ENCODE measurements around the gene CYSTM1. TPM values are rescaled to one million over a fixed set of nuclear protein-coding genes. Genes with fewer than 3 reads are reported as not detected.

The CYSTM1 gene
- polyA plus RNA-seq, 1 donor from 2014 or later = 21.3 TPM

DNA sequence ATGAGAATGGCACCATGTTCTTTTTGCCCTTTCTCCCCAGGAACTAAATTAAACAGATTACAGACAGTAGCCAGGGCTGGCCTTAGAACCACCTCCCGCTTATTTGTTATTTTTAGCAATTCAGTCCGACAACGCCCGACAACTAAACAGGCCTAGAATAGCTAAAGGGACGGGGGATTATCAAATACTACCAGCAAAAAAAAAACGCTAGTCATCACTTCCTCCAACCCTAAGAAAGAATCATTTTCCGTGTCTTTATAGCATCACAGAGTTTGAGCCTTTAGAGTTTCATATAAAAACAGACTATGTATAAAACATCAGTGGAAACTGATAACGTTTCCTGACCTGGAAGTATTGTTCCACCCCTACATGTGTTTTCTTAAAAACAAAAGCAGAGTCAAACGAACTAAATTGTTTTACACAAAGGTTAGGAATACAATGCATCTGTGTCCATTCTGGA, 92.6 kb downstream of the CYSTM1 start:
- Mint-ChIP-seq H3K4me1 (peaks cover 9 to 24% (median 19%) of the 10 kb centered on the region in 3 donors), H3K4me3 (no peak overlapping the region), H3K27ac (no peak overlapping the region), H3K9me3 (no peaks in the 10 kb centered on the region), H3K27me3 (no peaks in the 10 kb centered on the region), H3K36me3 (peaks cover 2% of the 10 kb centered on the region)

DNA sequence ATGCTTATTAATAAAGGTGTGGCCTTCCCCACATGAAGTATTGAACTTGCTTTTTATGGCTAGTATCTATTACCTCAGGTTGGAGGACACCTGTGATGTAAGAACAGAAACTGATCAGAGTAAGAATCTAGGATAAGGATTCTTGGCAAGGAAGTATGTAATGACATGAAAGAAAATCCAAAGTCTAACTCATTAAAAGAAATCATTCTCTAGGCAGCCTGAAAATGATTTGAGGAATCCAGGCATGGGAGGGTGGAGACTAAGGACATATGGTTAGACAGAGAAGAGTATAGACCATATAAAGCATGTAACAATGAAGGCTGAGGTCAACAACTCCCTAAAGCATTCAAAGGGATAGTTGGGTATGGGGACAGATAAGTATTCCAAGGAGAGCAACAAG, 95.0 kb downstream of the CYSTM1 start:
- H3K27me3 Mint-ChIP-seq = no peaks in the 10 kb centered on the region
- H3K36me3 Mint-ChIP-seq = peaks cover 8% of the 10 kb centered on the region
- no peak overlapping the region for H3K27ac Mint-ChIP-seq
- H3K4me3 Mint-ChIP-seq = no peak overlapping the region
- peaks cover 12 to 24% (median 19%) of the 10 kb centered on the region in 3 donors for H3K4me1 Mint-ChIP-seq
- H3K9me3 Mint-ChIP-seq = no peaks in the 10 kb centered on the region

DNA sequence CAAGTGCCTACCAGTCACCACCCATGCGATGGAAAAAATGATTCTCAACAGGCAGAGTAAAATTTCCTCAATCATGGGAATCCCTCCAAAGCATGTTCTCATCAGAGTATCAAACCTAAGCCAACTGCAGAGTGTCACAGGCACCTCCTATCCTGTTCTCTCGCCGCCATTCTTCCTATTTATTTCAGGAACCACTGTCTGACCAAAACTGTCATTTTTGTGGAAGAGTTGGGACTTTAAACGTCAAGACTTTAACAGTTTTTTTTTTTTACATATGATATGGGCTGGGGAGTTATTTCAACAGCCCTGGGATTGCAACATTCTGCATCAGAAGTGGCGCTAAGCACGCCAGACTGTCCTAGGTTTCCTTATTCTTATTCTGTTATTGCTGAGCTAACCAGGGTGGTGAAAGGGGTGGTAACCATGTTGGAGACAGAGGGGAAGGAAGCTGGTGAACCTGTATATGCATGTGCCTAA, 98.5 kb downstream of the CYSTM1 start:
- Mint-ChIP-seq H3K4me3 (no peak overlapping the region), H3K27me3 (no peaks in the 10 kb centered on the region), H3K9me3 (no peaks in the 10 kb centered on the region), H3K36me3 (peaks cover 11% of the 10 kb centered on the region), H3K27ac (peak overlapping the region in 1 of 3 donors; percentile 25), H3K4me1 (peaks cover 2 to 5% (median 3%) of the 10 kb centered on the region in 3 donors)

DNA sequence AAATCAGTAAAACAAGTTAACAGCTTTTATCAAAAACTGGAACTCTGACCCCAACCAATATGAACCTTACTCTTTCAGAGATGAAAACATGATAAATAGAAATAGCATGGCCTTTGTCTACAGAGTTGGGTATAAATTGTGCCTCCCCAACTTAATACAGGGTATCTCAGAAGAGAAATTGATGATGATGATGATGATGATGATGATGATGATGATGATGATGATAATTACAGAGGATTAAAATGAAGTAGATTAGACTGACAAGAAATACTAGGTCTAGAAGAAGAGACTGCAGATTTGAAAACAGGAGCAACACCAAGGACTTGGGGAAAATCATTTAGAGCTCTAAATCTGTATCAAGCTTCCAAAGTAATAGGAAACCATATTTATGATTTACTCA, 100.8 kb downstream of the CYSTM1 start:
- Mint-ChIP-seq H3K27ac (no peak overlapping the region), H3K36me3 (peaks cover 11% of the 10 kb centered on the region), H3K4me1 (peaks cover 0 to 5% (median 2%) of the 10 kb centered on the region in 3 donors), H3K4me3 (no peak overlapping the region), H3K9me3 (no peaks in the 10 kb centered on the region), H3K27me3 (no peaks in the 10 kb centered on the region)

DNA sequence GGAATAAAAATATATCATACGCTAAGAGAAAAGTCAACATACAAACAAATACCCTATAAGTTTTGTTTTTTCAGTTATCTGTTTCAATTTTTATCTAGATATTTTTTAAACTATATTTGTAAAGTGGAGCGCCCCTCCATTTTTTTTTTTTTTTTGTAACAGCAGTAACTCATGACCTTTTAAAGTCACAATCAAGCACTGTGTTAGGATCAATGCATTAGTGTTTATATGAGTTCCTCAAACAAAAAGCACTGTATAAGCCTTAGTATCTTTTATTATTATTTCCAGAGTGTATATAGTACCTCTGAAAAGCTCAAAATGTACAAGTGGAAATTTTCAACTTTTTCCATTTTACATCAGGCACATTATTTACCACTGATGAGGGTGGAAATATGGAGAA, 107.3 kb downstream of the CYSTM1 start:
- Mint-ChIP-seq H3K9me3 (no peaks in the 10 kb centered on the region), H3K27ac (no peak overlapping the region), H3K27me3 (no peaks in the 10 kb centered on the region), H3K4me3 (no peak overlapping the region), H3K4me1 (peaks cover 8 to 26% (median 14%) of the 10 kb centered on the region in 3 donors), H3K36me3 (peaks cover 4% of the 10 kb centered on the region)

DNA sequence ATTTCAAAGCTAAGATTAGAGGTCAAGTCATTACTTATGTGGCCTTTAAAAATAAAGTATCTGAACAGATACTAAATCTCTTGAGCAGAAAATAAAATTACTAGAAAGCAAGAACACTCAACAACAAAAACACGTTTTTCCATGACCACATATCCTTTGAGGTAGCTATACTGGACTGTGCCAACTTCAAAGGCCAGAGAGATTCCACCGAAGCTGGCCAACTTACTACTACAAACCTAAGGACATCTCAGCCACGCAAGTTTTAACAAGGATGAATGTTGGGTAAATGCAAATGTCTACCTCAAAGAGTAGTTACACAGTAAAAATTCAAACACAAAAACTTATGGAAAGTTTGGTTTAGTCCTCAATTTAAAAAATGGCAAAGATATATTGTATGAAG, 109.0 kb downstream of the CYSTM1 start:
- Mint-ChIP-seq H3K4me1 (peaks cover 8 to 24% (median 18%) of the 10 kb centered on the region in 3 donors), H3K27ac (peak overlapping the region in 1 of 3 donors; percentile 64), H3K27me3 (no peaks in the 10 kb centered on the region), H3K36me3 (no peaks in the 10 kb centered on the region), H3K4me3 (peak overlapping the region in 1 of 4 donors; percentile 84), H3K9me3 (no peaks in the 10 kb centered on the region)

DNA sequence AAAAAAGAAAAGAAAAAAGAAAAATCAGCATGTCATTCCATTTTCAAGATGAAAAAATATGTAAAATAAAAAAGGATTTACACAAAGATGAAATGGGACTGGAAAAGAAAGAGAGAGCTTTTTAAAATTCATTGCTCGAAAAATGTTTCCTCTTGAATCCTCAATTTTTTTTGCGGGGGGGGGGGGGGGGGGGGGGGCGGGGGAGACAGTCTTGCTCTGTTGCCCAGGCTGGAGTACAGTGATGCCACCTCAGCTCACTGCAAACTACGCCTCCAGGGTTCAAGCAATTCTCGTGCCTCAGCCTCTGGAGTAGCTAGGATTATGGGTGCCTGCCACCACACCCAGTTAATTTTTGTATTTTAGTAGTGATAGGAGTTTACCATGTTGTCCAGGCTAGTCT, 111.4 kb downstream of the CYSTM1 start:
- Mint-ChIP-seq H3K9me3 (no peaks in the 10 kb centered on the region), H3K4me1 (peaks cover 8 to 34% (median 26%) of the 10 kb centered on the region in 3 donors), H3K4me3 (no peak overlapping the region), H3K36me3 (peaks cover 1% of the 10 kb centered on the region), H3K27me3 (no peaks in the 10 kb centered on the region), H3K27ac (no peak overlapping the region)

DNA sequence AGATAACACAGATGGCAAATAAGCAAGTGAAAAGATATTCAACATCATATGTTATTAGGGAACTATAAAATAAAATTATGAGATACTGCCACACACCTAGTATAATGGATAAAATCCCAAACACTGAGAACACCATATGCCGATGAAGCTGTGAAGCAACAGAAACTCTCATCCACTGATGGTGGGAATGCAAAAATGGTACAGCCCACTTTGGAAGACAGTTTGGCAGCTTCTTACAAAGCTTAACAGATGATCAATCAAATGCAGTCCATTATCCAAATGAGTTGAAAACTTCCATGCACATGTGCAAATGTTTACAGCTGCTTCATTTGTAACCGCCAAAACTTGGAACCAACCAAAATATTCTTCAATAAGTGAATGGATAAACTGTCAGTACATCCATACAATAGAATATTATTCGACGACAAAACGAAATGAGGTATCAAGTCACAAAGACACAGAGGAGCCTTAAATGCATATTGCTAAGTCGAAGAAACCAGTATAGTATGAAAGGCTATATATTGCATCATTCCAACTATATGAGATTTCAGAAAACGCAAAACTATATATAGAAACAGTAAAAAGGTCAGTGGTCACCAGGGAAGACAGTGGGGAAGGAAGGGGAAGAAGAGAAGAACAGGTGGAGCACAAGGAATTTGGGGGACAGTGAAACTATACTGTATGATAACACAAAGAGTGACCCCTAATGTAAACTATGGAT, 113.0 kb downstream of the CYSTM1 start:
- peaks cover 1% of the 10 kb centered on the region for H3K36me3 Mint-ChIP-seq
- no peak overlapping the region for H3K27ac Mint-ChIP-seq
- H3K4me1 Mint-ChIP-seq = peaks cover 8 to 31% (median 26%) of the 10 kb centered on the region in 3 donors
- H3K4me3 Mint-ChIP-seq = peak overlapping the region in 1 of 4 donors; percentile 3
- H3K9me3 Mint-ChIP-seq = no peaks in the 10 kb centered on the region
- no peaks in the 10 kb centered on the region for H3K27me3 Mint-ChIP-seq

DNA sequence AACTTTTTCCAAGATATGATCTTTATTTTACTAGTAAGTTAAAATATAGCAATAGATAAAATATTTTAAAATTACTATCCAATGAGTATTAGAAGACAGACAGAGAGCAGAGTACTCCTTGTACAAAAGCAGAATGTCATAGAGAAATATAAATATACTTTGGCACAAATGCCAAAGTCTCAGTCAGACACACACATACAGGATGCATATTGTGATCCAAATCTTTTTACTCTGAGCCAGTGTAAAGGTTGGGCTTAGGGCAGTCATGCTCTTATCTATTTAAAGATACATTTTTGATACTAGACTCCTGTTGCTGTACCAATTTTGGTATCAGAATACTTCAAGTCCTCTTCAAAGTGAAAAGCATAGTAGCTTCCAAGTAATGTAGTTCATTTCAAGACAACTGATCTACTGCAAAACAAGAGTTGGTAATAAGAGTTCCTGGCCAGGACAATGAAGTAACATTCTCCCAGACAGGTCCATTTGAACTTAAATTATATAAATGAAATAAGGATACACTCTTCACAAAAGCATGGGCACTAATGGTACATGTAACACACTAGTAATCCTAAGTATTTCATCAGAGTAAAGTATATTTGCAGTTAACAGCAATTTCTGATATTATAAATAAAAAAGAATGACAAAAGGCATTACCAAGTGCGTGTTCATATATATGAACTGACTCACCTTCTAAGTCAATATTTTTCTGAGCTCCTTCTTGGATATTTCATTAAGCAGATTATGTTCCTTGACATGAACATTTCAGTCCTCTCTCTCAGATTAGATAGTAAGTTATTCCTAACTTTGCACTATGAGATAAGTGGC, 117.4 kb downstream of the CYSTM1 start:
- Mint-ChIP-seq H3K4me1 (peaks cover 10 to 36% (median 24%) of the 10 kb centered on the region in 3 donors), H3K36me3 (peaks cover 3% of the 10 kb centered on the region), H3K9me3 (no peaks in the 10 kb centered on the region), H3K27ac (no peak overlapping the region), H3K27me3 (no peaks in the 10 kb centered on the region), H3K4me3 (no peak overlapping the region)

Other genes with a start within 250 kb of the CYSTM1 start
- not detected for gene NRG2, start 131.9 kb upstream of the CYSTM1 start, polyA plus RNA-seq
- 3.3 TPM for gene PURA, start 61.1 kb upstream of the CYSTM1 start, polyA plus RNA-seq
- gene IGIP, start 49.3 kb upstream of the CYSTM1 start, polyA plus RNA-seq = 0.36 TPM
- gene PFDN1, start 127.9 kb downstream of the CYSTM1 start, polyA plus RNA-seq = 122 TPM
- 0.83 TPM for gene HBEGF, start 171.4 kb downstream of the CYSTM1 start, polyA plus RNA-seq
- not detected for gene SLC4A9, start 185.0 kb downstream of the CYSTM1 start, polyA plus RNA-seq
- 69.7 TPM for gene ANKHD1, start 226.6 kb downstream of the CYSTM1 start, polyA plus RNA-seq